ENCODE measurements around the gene H1-8.

DNA sequence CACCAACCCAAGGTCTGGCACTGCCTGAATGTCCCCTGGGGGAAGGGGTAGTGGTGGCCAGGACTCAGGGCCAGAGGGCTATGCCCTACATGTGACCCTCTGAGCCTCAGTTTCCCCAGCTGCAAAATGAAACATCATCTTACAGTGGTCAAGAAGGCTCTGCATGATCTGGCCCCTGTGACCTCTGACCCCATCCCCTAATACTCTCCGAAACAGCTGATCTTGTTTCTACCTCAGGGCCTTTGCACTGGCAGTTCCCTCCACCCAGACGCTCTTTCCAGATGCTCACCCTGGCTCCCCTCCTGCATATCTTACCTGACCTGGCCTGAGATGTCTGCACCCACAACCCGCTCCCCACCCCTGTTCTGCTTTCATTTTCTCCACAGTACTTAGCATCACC is 41.7 kb downstream of the H1-8 start:
- TF ChIP-seq, protein P1, sequence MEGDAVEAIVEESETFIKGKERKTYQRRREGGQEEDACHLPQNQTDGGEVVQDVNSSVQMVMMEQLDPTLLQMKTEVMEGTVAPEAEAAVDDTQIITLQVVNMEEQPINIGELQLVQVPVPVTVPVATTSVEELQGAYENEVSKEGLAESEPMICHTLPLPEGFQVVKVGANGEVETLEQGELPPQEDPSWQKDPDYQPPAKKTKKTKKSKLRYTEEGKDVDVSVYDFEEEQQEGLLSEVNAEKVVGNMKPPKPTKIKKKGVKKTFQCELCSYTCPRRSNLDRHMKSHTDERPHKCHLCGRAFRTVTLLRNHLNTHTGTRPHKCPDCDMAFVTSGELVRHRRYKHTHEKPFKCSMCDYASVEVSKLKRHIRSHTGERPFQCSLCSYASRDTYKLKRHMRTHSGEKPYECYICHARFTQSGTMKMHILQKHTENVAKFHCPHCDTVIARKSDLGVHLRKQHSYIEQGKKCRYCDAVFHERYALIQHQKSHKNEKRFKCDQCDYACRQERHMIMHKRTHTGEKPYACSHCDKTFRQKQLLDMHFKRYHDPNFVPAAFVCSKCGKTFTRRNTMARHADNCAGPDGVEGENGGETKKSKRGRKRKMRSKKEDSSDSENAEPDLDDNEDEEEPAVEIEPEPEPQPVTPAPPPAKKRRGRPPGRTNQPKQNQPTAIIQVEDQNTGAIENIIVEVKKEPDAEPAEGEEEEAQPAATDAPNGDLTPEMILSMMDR (conservative IDR thresholded peaks at IDR 0.05), result no peak
- no peak for TF ChIP-seq EZH2 (IDR thresholded peaks at IDR 0.05; ENCODE audit: low read depth)
